Nephron progenitor cell (in vitro differentiated cells): ENCODE data around the gene UBE2E3.
A peak's percentile ranks its signal among the peaks of the same experiment; 100 is the strongest.

Experiments
- DNase-seq: peaks from one replicate; pipeline ENCODE4 v3.0.0; 2021
- H3K27ac Mint-ChIP-seq: 2 replicates; pipeline ENCODE4 v1.8.0; 2021; ENCODE audit warnings: mild to moderate bottlenecking, moderate library complexity, mixed read lengths
- H3K27me3 Mint-ChIP-seq: 2 replicates; pipeline ENCODE4 v1.8.0; 2021; ENCODE audit warnings: mild to moderate bottlenecking, low read depth, mixed read lengths; ENCODE audit not compliant: poor library complexity
- H3K36me3 Mint-ChIP-seq: 2 replicates; pipeline ENCODE4 v1.8.0; 2021; ENCODE audit warnings: low read depth, mixed read lengths
- H3K4me1 Mint-ChIP-seq: 2 replicates; pipeline ENCODE4 v1.8.0; 2021; ENCODE audit warnings: mixed read lengths
- H3K4me3 Mint-ChIP-seq: 2 replicates; pipeline ENCODE4 v1.8.0; 2021; ENCODE audit warnings: mild to moderate bottlenecking, moderate library complexity, mixed read lengths
- H3K9me3 Mint-ChIP-seq: 2 replicates; pipeline ENCODE4 v1.8.0; 2021; ENCODE audit warnings: mild to moderate bottlenecking, moderate library complexity, mixed read lengths
- CTCF ChIP-seq: fragments of 200-600 bp; sonication (generic); IDR thresholded peaks from 2 replicates; pipeline ENCODE4 v1.5.0; 2021; ENCODE audit warnings: antibody characterized with exemption

The UBE2E3 gene

GRCh38 chr2:180990794-180991193 lies 10.4 kb downstream of the UBE2E3 start:
- H3K9me3 Mint-ChIP-seq: no peaks in the 10 kb centered on the region

GRCh38 chr2:180991361-180991760 lies 11.0 kb downstream of the UBE2E3 start:
- DNase-seq: no peak
- Mint-ChIP-seq H3K4me3 (no peak overlapping the region), H3K27ac (peak overlapping the region; percentile 74), H3K4me1 (peaks cover 12% of the 10 kb centered on the region), H3K36me3 (peaks cover 66% of the 10 kb centered on the region), H3K9me3 (no peaks in the 10 kb centered on the region), H3K27me3 (no peaks in the 10 kb centered on the region)
- no peak for TF ChIP-seq CTCF

More at GRCh38 chr2:180990794-180991193, 10.4 kb downstream of the UBE2E3 start:
- no peak overlapping the region for H3K4me3 Mint-ChIP-seq
- H3K4me1 Mint-ChIP-seq: peaks cover 18% of the 10 kb centered on the region
- TF ChIP-seq CTCF: no peak
- no peaks in the 10 kb centered on the region for H3K27me3 Mint-ChIP-seq
- DNase-seq: no peak
- H3K27ac Mint-ChIP-seq: no peak overlapping the region
- H3K36me3 Mint-ChIP-seq: peaks cover 64% of the 10 kb centered on the region

GRCh38 chr2:180991820-180992219 lies 11.4 kb downstream of the UBE2E3 start:
- no peak for DNase-seq
- H3K4me1 Mint-ChIP-seq: peaks cover 9% of the 10 kb centered on the region
- H3K9me3 Mint-ChIP-seq: no peaks in the 10 kb centered on the region
- H3K27me3 Mint-ChIP-seq: no peaks in the 10 kb centered on the region
- H3K36me3 Mint-ChIP-seq: peaks cover 70% of the 10 kb centered on the region
- no peak for TF ChIP-seq CTCF
- H3K27ac Mint-ChIP-seq: peak overlapping the region; percentile 74
- H3K4me3 Mint-ChIP-seq: no peak overlapping the region

GRCh38 chr2:180992994-180993393 lies 12.6 kb downstream of the UBE2E3 start:
- H3K9me3 Mint-ChIP-seq: no peaks in the 10 kb centered on the region
- H3K4me1 Mint-ChIP-seq: peaks cover 1% of the 10 kb centered on the region
- DNase-seq: no peak
- no peaks in the 10 kb centered on the region for H3K27me3 Mint-ChIP-seq
- H3K4me3 Mint-ChIP-seq: no peak overlapping the region
- H3K27ac Mint-ChIP-seq: no peak overlapping the region
- TF ChIP-seq CTCF: no peak
- H3K36me3 Mint-ChIP-seq: peaks cover 82% of the 10 kb centered on the region

GRCh38 chr2:180999274-180999964 lies 19.0 kb downstream of the UBE2E3 start:
- peaks cover 74% of the 10 kb centered on the region for H3K36me3 Mint-ChIP-seq
- no peak overlapping the region for H3K27ac Mint-ChIP-seq
- no peak for DNase-seq
- peaks cover 4% of the 10 kb centered on the region for H3K9me3 Mint-ChIP-seq
- peaks cover 8% of the 10 kb centered on the region for H3K4me1 Mint-ChIP-seq
- H3K4me3 Mint-ChIP-seq: no peak overlapping the region
- no peak for TF ChIP-seq CTCF
- no peaks in the 10 kb centered on the region for H3K27me3 Mint-ChIP-seq

GRCh38 chr2:181004647-181005325 lies 24.4 kb downstream of the UBE2E3 start:
- Mint-ChIP-seq H3K9me3 (no peaks in the 10 kb centered on the region), H3K4me1 (peaks cover 15% of the 10 kb centered on the region), H3K36me3 (peaks cover 23% of the 10 kb centered on the region), H3K27me3 (no peaks in the 10 kb centered on the region), H3K27ac (no peak overlapping the region), H3K4me3 (no peak overlapping the region)
- DNase-seq: no peak
- no peak for TF ChIP-seq CTCF
